ENCODE results near the gene AMIGO2.

- TF ChIP-seq EP300 (IDR thresholded peaks at IDR 0.05) (no peak), POLR2A (IDR thresholded peaks at IDR 0.05; ENCODE audit: low read depth) (no peak)
Observed at GRCh38 chr12:47080725-47081502, 1.2 kb upstream of the AMIGO2 start.

All from esophagus muscularis mucosa (tissue), 2 donors.